KMS-11 (cell line): ENCODE results near the gene MYH14.
"Not testable (repeated sequence)": the region's sequence is repeated elsewhere in the genome, so short reads cannot be mapped to it uniquely, and the experiment has no call there.

Source experiments
- H2AFZ ChIP-seq: fragments of 200-600 bp; sonication (generic); 2 replicates; pipeline ENCODE4 v1.6.1; 2016; ENCODE audit warnings: antibody characterized with exemption, mixed run types, low read depth
- H3K27ac ChIP-seq: fragments of 200-600 bp; sonication (generic); 2 replicates; pipeline ENCODE4 v1.6.1; 2016; ENCODE audit warnings: mild to moderate bottlenecking, mixed run types
- H3K27me3 ChIP-seq: fragments of 200-600 bp; sonication (generic); 2 replicates; pipeline ENCODE4 v1.6.1; 2017; ENCODE audit warnings: mild to moderate bottlenecking, low read depth, mixed run types, moderate library complexity; ENCODE audit not compliant: insufficient read depth
- H3K36me3 ChIP-seq: fragments of 200-600 bp; sonication (generic); 2 replicates; pipeline ENCODE4 v1.6.1; 2017; ENCODE audit warnings: mild to moderate bottlenecking, mixed run types; ENCODE audit not compliant: insufficient read depth
- H3K4me1 ChIP-seq: fragments of 200-600 bp; sonication (generic); 2 replicates; pipeline ENCODE4 v1.6.1; 2016; ENCODE audit warnings: mild to moderate bottlenecking, low read depth, mixed run types; ENCODE audit not compliant: poor library complexity, severe bottlenecking
- H3K4me2 ChIP-seq: fragments of 200-600 bp; sonication (generic); 2 replicates; pipeline ENCODE4 v1.7.0; 2016; ENCODE audit warnings: mild to moderate bottlenecking, mixed run types
- H3K4me3 ChIP-seq: fragments of 200-600 bp; sonication (generic); IDR thresholded peaks from 2 replicates; pipeline ENCODE4 v1.6.1; 2017; ENCODE audit warnings: low read depth, low read length, mixed read lengths; ENCODE audit not compliant: insufficient read depth
- H3K79me2 ChIP-seq: fragments of 200-600 bp; sonication (generic); 2 replicates; pipeline ENCODE4 v1.6.1; 2016; ENCODE audit warnings: low read depth, mixed run types; ENCODE audit not compliant: insufficient read depth
- H3K9ac ChIP-seq: fragments of 200-600 bp; sonication (generic); 2 replicates; pipeline ENCODE4 v1.6.1; 2016; ENCODE audit warnings: mild to moderate bottlenecking, mixed run types
- H4K20me1 ChIP-seq: fragments of 200-600 bp; sonication (generic); 2 replicates; pipeline ENCODE4 v1.6.1; 2016; ENCODE audit warnings: mild to moderate bottlenecking, mixed run types; ENCODE audit not compliant: insufficient read depth
- CTCF ChIP-seq: fragments of 200-600 bp; sonication (generic); conservative IDR thresholded peaks from 2 replicates; pipeline ENCODE4 v1.6.1; 2017; ENCODE audit warnings: low read depth, mild to moderate bottlenecking, antibody characterized with exemption, low read length, moderate library complexity, mixed read lengths

MYH14 gene

GRCh38 chr19:50349277-50350057 lies 146.0 kb downstream of the MYH14 start:
- no peaks in the 10 kb centered on the region for H3K79me2 ChIP-seq
- no peak overlapping the region for H3K4me2 ChIP-seq

DNA sequence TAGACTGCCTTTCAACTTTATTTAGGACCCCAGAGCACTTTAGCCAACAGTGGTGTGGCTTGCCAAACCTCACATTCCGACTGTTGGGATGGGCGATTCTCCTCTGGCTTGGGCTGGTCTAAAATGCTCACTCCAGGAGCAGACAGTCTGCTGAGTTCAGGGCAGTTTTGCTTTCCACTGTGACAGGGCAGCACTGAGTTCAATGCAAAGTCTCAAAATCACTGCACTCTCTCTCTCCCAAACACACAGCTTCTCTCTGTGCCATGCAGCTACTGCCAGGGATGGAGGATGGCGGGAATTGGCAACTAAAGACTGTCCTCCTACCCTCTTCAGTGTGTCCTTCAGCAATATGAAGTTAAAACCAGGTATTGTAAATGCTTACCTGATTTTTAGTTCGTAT lies 148.8 kb downstream of the MYH14 start:
- Histone ChIP-seq H3K4me1 (peaks cover 4% of the 10 kb centered on the region), H4K20me1 (no peaks in the 10 kb centered on the region), H3K36me3 (no peaks in the 10 kb centered on the region), H3K27me3 (peaks cover 82% of the 10 kb centered on the region), H3K4me2 (no peak overlapping the region), H3K9ac (no peak overlapping the region), H3K27ac (no peak overlapping the region), H2AFZ (no peak overlapping the region), H3K79me2 (no peaks in the 10 kb centered on the region), H3K4me3 (no peak overlapping the region)
- no peak for TF ChIP-seq CTCF

More at GRCh38 chr19:50349277-50350057, 146.0 kb downstream of the MYH14 start:
- H3K36me3 ChIP-seq, result no peaks in the 10 kb centered on the region
- H3K9ac ChIP-seq, result no peak overlapping the region
- H2AFZ ChIP-seq, result no peak overlapping the region
- H3K27ac ChIP-seq, result no peak overlapping the region
- TF ChIP-seq CTCF, result no peak
- no peaks in the 10 kb centered on the region for H4K20me1 ChIP-seq
- no peaks in the 10 kb centered on the region for H3K4me1 ChIP-seq
- H3K27me3 ChIP-seq, result peaks cover 82% of the 10 kb centered on the region
- H3K4me3 ChIP-seq, result no peak overlapping the region

GRCh38 chr19:50353487-50353880 lies 150.1 kb downstream of the MYH14 start:
- H4K20me1 ChIP-seq, H2AFZ ChIP-seq, H3K4me3 ChIP-seq, H3K4me1 ChIP-seq, H3K36me3 ChIP-seq, H3K79me2 ChIP-seq, H3K4me2 ChIP-seq, H3K9ac ChIP-seq, H3K27ac ChIP-seq: not testable (repeated sequence)
- peaks cover 69% of the 10 kb centered on the region for H3K27me3 ChIP-seq

DNA sequence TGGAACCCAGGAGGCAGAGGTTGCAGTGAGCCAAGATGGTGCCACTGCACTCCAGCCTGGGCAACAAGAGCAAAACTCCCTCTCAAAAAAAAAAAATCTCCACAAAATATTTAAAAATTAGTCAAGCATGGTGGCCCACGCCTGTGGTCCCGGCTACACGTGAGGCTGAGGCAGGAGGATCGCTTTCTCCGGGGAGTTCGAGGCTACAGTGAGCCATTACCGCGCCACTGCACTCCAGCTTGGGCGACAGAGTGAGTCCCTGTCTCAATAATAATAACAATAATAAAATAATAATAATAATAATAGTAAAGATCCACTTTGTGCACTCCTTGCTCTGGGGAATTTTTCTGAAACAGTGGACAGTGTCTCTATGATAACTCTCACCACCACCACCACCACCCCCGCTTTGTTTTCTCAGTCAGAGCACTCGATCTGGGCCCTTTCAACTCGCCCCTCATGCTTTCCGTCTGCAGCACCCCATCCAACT lies 153.3 kb downstream of the MYH14 start:
- H3K4me1 ChIP-seq, result peaks cover 5% of the 10 kb centered on the region
- H3K4me2 ChIP-seq, result no peak overlapping the region
- no peak overlapping the region for H3K4me3 ChIP-seq
- H3K36me3 ChIP-seq, result no peaks in the 10 kb centered on the region
- no peaks in the 10 kb centered on the region for H3K79me2 ChIP-seq
- H4K20me1 ChIP-seq, result no peaks in the 10 kb centered on the region
- H3K27me3 ChIP-seq, result peaks cover 61% of the 10 kb centered on the region
- no peak overlapping the region; the same call in 1 of the 2 replicates for H3K27ac ChIP-seq
- H2AFZ ChIP-seq, result peak overlapping the region; percentile 98; the same call in 1 of the 2 replicates
- no peak overlapping the region for H3K9ac ChIP-seq
- no peak for TF ChIP-seq CTCF
